Measurements from ENCODE around the gene RPS15A. TPM values are rescaled to one million over a fixed set of nuclear protein-coding genes. Genes with fewer than 3 reads are reported as not detected.

RPS15A gene
- total and polyA plus RNA-seq, 10 donors, result 942 to 7,824 (median 2,150) TPM

GRCh38 chr16:18800293-18800692, 10.2 kb upstream of the RPS15A start:
- intact Hi-C loops (cut with DNase I; ENCODE audit: low total_unique reads), result loop anchor here (10.0 kb wide), 2 partner anchors 125 to 165 kb away; partner anchors contain the start of gene SMG1
- TF ChIP-seq POLR2A (IDR thresholded peaks at IDR 0.05) (no peak), POLR2AphosphoS5 (IDR thresholded peaks at IDR 0.05) (no peak)
- TF ChIP-seq, protein P1, sequence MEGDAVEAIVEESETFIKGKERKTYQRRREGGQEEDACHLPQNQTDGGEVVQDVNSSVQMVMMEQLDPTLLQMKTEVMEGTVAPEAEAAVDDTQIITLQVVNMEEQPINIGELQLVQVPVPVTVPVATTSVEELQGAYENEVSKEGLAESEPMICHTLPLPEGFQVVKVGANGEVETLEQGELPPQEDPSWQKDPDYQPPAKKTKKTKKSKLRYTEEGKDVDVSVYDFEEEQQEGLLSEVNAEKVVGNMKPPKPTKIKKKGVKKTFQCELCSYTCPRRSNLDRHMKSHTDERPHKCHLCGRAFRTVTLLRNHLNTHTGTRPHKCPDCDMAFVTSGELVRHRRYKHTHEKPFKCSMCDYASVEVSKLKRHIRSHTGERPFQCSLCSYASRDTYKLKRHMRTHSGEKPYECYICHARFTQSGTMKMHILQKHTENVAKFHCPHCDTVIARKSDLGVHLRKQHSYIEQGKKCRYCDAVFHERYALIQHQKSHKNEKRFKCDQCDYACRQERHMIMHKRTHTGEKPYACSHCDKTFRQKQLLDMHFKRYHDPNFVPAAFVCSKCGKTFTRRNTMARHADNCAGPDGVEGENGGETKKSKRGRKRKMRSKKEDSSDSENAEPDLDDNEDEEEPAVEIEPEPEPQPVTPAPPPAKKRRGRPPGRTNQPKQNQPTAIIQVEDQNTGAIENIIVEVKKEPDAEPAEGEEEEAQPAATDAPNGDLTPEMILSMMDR (IDR thresholded peaks at IDR 0.05 in 8 of 11, conservative IDR thresholded peaks at IDR 0.05 in 3 of 11), result no peak
- Histone ChIP-seq H3K9me3 (no peaks in the 10 kb centered on the region), H3K27ac (peak overlapping the region; percentile 85 to 97 (median 92)), H3K36me3 (peaks cover 0 to 37% (median 14%) of the 10 kb centered on the region in 6 donors), H3K4me3 (peak overlapping the region; percentile 76 to 97 (median 89)), H3K27me3 (replicated peaks in 1 of 7) (no peaks in the 10 kb centered on the region), H3K4me1 (peaks cover 23 to 87% (median 62%) of the 10 kb centered on the region in 6 donors)
- DNase-seq, result no peak
- WGBS, 5 donors, result 4 to 7% (median 6%) methylated on average over 8 of the region's 8 CpGs

DNA sequence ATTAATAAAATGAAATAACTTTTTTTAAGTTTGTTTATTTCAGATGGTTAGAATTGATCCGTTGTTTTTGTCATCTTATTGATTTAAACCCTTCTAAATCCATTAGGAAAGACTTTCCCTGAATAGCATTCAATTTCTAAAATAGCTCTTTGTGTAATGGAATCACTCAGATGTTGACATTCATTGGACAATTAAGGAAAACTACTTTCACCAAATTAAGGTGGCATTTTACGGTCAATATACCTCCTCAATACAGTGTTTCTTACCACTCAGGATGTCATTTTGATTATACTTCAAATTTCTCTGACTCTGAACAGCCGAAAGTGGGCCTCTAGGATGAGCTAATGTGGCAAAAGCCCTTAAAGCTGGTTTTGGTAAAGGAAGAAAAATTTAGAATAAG, 9.4 kb upstream of the RPS15A start:
- Histone ChIP-seq H3K27ac (peak overlapping the region in 2 of 8 donors; percentile 94 to 97), H3K4me3 (peak overlapping the region in 5 of 8 donors; percentile 78 to 97 (median 84)), H3K27me3 (replicated peaks in 1 of 7) (no peaks in the 10 kb centered on the region), H3K9me3 (no peaks in the 10 kb centered on the region), H3K4me1 (peaks cover 23 to 79% (median 58%) of the 10 kb centered on the region in 6 donors), H3K36me3 (peaks cover 2 to 45% (median 21%) of the 10 kb centered on the region in 6 donors)
- DNase-seq, result no peak
- 71 to 84% (median 80%) methylated on average over 3 of the region's 3 CpGs for WGBS, 5 donors
- no peak for TF ChIP-seq POLR2AphosphoS5 (IDR thresholded peaks at IDR 0.05)
- no peak for TF ChIP-seq POLR2A (IDR thresholded peaks at IDR 0.05)
- TF ChIP-seq, protein P1 (IDR thresholded peaks at IDR 0.05 in 8 of 11, conservative IDR thresholded peaks at IDR 0.05 in 3 of 11), result no peak
- intact Hi-C loops (cut with DNase I; ENCODE audit: low total_unique reads), result loop anchor here (10.0 kb wide), 1 partner anchor 265 kb away; the partner anchor contains the start of gene COQ7

- no peak for TF ChIP-seq POLR2AphosphoS5 (IDR thresholded peaks at IDR 0.05)
- TF ChIP-seq, protein P1 (IDR thresholded peaks at IDR 0.05 in 8 of 11, conservative IDR thresholded peaks at IDR 0.05 in 3 of 11), result no peak
- TF ChIP-seq POLR2A (IDR thresholded peaks at IDR 0.05), result no peak
- Histone ChIP-seq H3K4me1 (peaks cover 23 to 62% (median 46%) of the 10 kb centered on the region in 6 donors), H3K4me3 (no peak overlapping the region), H3K27me3 (replicated peaks in 1 of 7) (no peaks in the 10 kb centered on the region), H3K27ac (peak overlapping the region in 1 of 8 donors; percentile 0), H3K36me3 (peaks cover 5 to 63% (median 39%) of the 10 kb centered on the region in 6 donors), H3K9me3 (no peaks in the 10 kb centered on the region)
- DNase-seq, result no peak
- intact Hi-C loops (cut with DNase I; ENCODE audit: low total_unique reads), result loop anchor here (10.0 kb wide), 1 partner anchor 267 kb away; the partner anchor contains the start of gene COQ7
- WGBS, 5 donors, result 84 to 94% (median 84%) methylated on average over 4 of the region's 4 CpGs
Observed at GRCh38 chr16:18797746-18798145, 7.6 kb upstream of the RPS15A start.

DNA sequence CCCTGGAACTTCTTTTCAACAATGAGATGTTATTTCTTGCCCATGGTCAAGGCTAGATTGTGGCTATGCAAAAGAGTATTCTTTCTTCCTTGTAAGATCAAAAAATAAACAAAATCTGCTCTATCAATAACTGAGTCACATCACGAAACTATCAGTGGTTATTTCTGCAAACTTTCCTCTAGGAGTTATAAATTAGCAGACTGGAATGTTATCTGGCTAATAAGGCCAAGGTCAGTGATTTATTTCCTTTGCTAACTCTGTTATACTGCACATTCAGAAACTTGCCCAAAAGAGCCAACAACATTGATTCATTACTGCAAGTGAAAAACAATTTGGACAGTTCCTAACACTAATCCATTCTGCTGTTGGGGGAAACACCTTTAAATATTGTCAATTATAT, 6.2 kb upstream of the RPS15A start:
- H3K9me3 ChIP-seq, result no peaks in the 10 kb centered on the region
- no peaks in the 10 kb centered on the region for H3K27me3 ChIP-seq (replicated peaks in 1 of 7)
- intact Hi-C loops (cut with DNase I; ENCODE audit: low total_unique reads), result loop anchor here (10.0 kb wide), 1 partner anchor 268 kb away; the partner anchor contains the start of gene COQ7
- 68 to 83% (median 71%) methylated on average over 1 of the region's 1 CpG for WGBS, 5 donors
- TF ChIP-seq, protein P1 (IDR thresholded peaks at IDR 0.05 in 8 of 11, conservative IDR thresholded peaks at IDR 0.05 in 3 of 11), result no peak
- no peak for TF ChIP-seq POLR2A (IDR thresholded peaks at IDR 0.05)
- no peak for TF ChIP-seq POLR2AphosphoS5 (IDR thresholded peaks at IDR 0.05)
- H3K27ac ChIP-seq, result peak overlapping the region in 2 of 8 donors; percentile 34 to 41
- H3K4me3 ChIP-seq, result no peak overlapping the region
- H3K36me3 ChIP-seq, result peaks cover 5 to 76% (median 46%) of the 10 kb centered on the region in 6 donors
- DNase-seq, result no peak
- peaks cover 17 to 51% (median 36%) of the 10 kb centered on the region in 6 donors for H3K4me1 ChIP-seq
